Right cardiac atrium (tissue), 5 donors: ENCODE data around the gene MYO16. TPM values are rescaled to one million over a fixed set of nuclear protein-coding genes. Genes with fewer than 3 reads are reported as not detected.

Experiments used
- ATAC-seq, 2 donors: fragments of 200-7000 bp; cut with Tn5 transposase; one replicate each; pipeline versions ENCODE4 v1.8.0 to v1.9.1; 2020; ENCODE audit warnings: moderate library complexity in 2 of 2, mild to moderate bottlenecking in 1 of 2
- DNase-seq, 3 donors: peaks; one replicate each; pipeline ENCODE4 v3.0.0-alpha.2; 2020
- H3K27ac ChIP-seq: one replicate; pipeline ENCODE4 v1.5.1; 2013; ENCODE audit warnings: mild to moderate bottlenecking, low read length, control low read depth, moderate library complexity
- H3K27me3 ChIP-seq: one replicate; pipeline ENCODE4 v1.6.1; 2013; ENCODE audit not compliant: control insufficient read depth, insufficient read depth
- H3K4me1 ChIP-seq: one replicate; pipeline ENCODE4 v1.6.1; 2013; ENCODE audit warnings: low read length; ENCODE audit not compliant: control insufficient read depth, insufficient read depth
- H3K4me3 ChIP-seq: one replicate; pipeline ENCODE4 v1.5.1; 2013; ENCODE audit warnings: low read length, control low read depth
- H3K9me3 ChIP-seq: one replicate; pipeline ENCODE4 v1.6.1; 2013; ENCODE audit warnings: low read length; ENCODE audit not compliant: control insufficient read depth
- WGBS: extraction: QIAGEN DNeasy Blood & Tissue Kit; methylation state at CpG from one replicate; pipeline ENCODE4 v1.1.7; 2013; 5-methylcytosine and 5-hydroxymethylcytosine counted together
- intact Hi-C, 4 donors: fragments of 100-400 bp; cut with DNase I; formaldehyde crosslinking; loops; one replicate each; pipeline versions ENCODE4 v1.11.0 to v1.14.0; 2022 to 2023
- polyA plus RNA-seq: library from polyadenylated mRNA; stranded (reverse); fragments of 200-250 nt; gene quantifications from one replicate; pipeline ENCODE4 v1.2.3, GENCODE V29; 2013
- total RNA-seq, 4 donors: library from RNA; stranded (reverse); fragmentation: NEBNext Ultra II Directional; extraction: Animal tissue kit (Norgen Biotek cat#: 25700); gene quantifications; one replicate each; pipeline ENCODE4 v1.2.1, GENCODE V29; 2021
- donor health status: healthy with polysubstance abuse.
- donor health status: DM: no; HTN: yes; CAD: no.
- donor health status: DM: no; HTN: no; CAD: no.
- donor health status: DM: no; HTN: yes; CAD: no; lungs with severe emphysema.
- donor health status: DM: yes; HTN: yes; CAD: no.

MYO16 gene
- total and polyA plus RNA-seq, 5 donors, result 0.82 to 5.9 (median 1.6) TPM

GRCh38 chr13:109110159-109110558 lies 480.7 kb downstream of the MYO16 start:
- H3K9me3 ChIP-seq, result no peaks in the 10 kb centered on the region
- H3K27me3 ChIP-seq, result no peaks in the 10 kb centered on the region
- ATAC-seq (no peak), DNase-seq (no peak)
- H3K27ac ChIP-seq, result no peak overlapping the region
- no peak overlapping the region for H3K4me3 ChIP-seq
- 76% methylated on average over 1 of the region's 1 CpG for WGBS
- intact Hi-C loops, result no loop called here
- no peaks in the 10 kb centered on the region for H3K4me1 ChIP-seq

GRCh38 chr13:109111141-109111540 lies 481.7 kb downstream of the MYO16 start:
- 62% methylated on average over 1 of the region's 1 CpG for WGBS
- DNase-seq (no peak), ATAC-seq (no peak)
- H3K4me3 ChIP-seq, result no peak overlapping the region
- H3K27me3 ChIP-seq, result no peaks in the 10 kb centered on the region
- intact Hi-C loops, result no loop called here
- H3K27ac ChIP-seq, result no peak overlapping the region
- no peaks in the 10 kb centered on the region for H3K9me3 ChIP-seq
- H3K4me1 ChIP-seq, result no peaks in the 10 kb centered on the region

GRCh38 chr13:109113427-109113826 lies 484.0 kb downstream of the MYO16 start:
- Histone ChIP-seq H3K4me1 (no peaks in the 10 kb centered on the region), H3K9me3 (no peaks in the 10 kb centered on the region), H3K27me3 (no peaks in the 10 kb centered on the region), H3K4me3 (no peak overlapping the region), H3K27ac (no peak overlapping the region)
- 91% methylated on average over 3 of the region's 3 CpGs for WGBS
- no peak for DNase-seq
- intact Hi-C loops, result no loop called here
- no peak for ATAC-seq

- Histone ChIP-seq H3K9me3 (no peaks in the 10 kb centered on the region), H3K4me3 (no peak overlapping the region), H3K27me3 (no peaks in the 10 kb centered on the region), H3K4me1 (no peaks in the 10 kb centered on the region), H3K27ac (no peak overlapping the region)
- ATAC-seq (no peak), DNase-seq (no peak)
- WGBS, result 76% methylated on average over 5 of the region's 5 CpGs
- intact Hi-C loops, result no loop called here
These were observed 484.8 kb downstream of the MYO16 start for GRCh38 chr13:109114162-109114561.

GRCh38 chr13:109114991-109115390 lies 485.6 kb downstream of the MYO16 start:
- ATAC-seq, result no peak
- intact Hi-C loops, result no loop called here
- H3K4me1 ChIP-seq, result no peaks in the 10 kb centered on the region
- no peaks in the 10 kb centered on the region for H3K9me3 ChIP-seq
- 84% methylated on average over 2 of the region's 2 CpGs for WGBS
- H3K27ac ChIP-seq, result no peak overlapping the region
- H3K4me3 ChIP-seq, result no peak overlapping the region
- DNase-seq, result no peak
- no peaks in the 10 kb centered on the region for H3K27me3 ChIP-seq

GRCh38 chr13:109118521-109118920 lies 489.1 kb downstream of the MYO16 start:
- Histone ChIP-seq H3K4me1 (no peaks in the 10 kb centered on the region), H3K4me3 (no peak overlapping the region), H3K27me3 (no peaks in the 10 kb centered on the region), H3K9me3 (no peaks in the 10 kb centered on the region), H3K27ac (no peak overlapping the region)
- WGBS, result 75% methylated on average over 1 of the region's 1 CpG
- ATAC-seq (no peak), DNase-seq (no peak)
- intact Hi-C loops, result no loop called here

- Histone ChIP-seq H3K4me1 (no peaks in the 10 kb centered on the region), H3K4me3 (no peak overlapping the region), H3K27ac (no peak overlapping the region), H3K9me3 (no peaks in the 10 kb centered on the region), H3K27me3 (no peaks in the 10 kb centered on the region)
- intact Hi-C loops, result no loop called here
- 46% methylated on average over 1 of the region's 1 CpG for WGBS
- DNase-seq (no peak), ATAC-seq (no peak)
These were observed 490.5 kb downstream of the MYO16 start for GRCh38 chr13:109119896-109120295.

GRCh38 chr13:109121826-109122225 lies 492.4 kb downstream of the MYO16 start:
- H3K9me3 ChIP-seq, result no peaks in the 10 kb centered on the region
- 83% methylated on average over 5 of the region's 5 CpGs for WGBS
- no peaks in the 10 kb centered on the region for H3K4me1 ChIP-seq
- intact Hi-C loops, result no loop called here
- H3K27me3 ChIP-seq, result no peaks in the 10 kb centered on the region
- no peak overlapping the region for H3K27ac ChIP-seq
- no peak overlapping the region for H3K4me3 ChIP-seq
- DNase-seq (no peak), ATAC-seq (no peak)

GRCh38 chr13:109123971-109124370 lies 494.6 kb downstream of the MYO16 start:
- no peak overlapping the region for H3K27ac ChIP-seq
- intact Hi-C loops, result no loop called here
- DNase-seq, result no peak
- H3K27me3 ChIP-seq, result no peaks in the 10 kb centered on the region
- no peak overlapping the region for H3K4me3 ChIP-seq
- H3K9me3 ChIP-seq, result no peaks in the 10 kb centered on the region
- no peaks in the 10 kb centered on the region for H3K4me1 ChIP-seq
- 69% methylated on average over 2 of the region's 2 CpGs for WGBS
- no peak for ATAC-seq

GRCh38 chr13:109126178-109126577 lies 496.8 kb downstream of the MYO16 start:
- H3K27me3 ChIP-seq, result no peaks in the 10 kb centered on the region
- H3K4me1 ChIP-seq, result no peaks in the 10 kb centered on the region
- H3K9me3 ChIP-seq, result no peaks in the 10 kb centered on the region
- WGBS, result 76% methylated on average over 5 of the region's 5 CpGs
- intact Hi-C loops, result no loop called here
- ATAC-seq (no peak), DNase-seq (no peak)
- H3K27ac ChIP-seq, result no peak overlapping the region
- H3K4me3 ChIP-seq, result no peak overlapping the region

- whole genome bisulfite sequencing, result 87% methylated on average over 34 of the region's 34 CpGs
- Histone ChIP-seq H3K27me3 (no peaks in the 10 kb centered on the region), H3K4me1 (no peaks in the 10 kb centered on the region), H3K27ac (no peak overlapping the region), H3K9me3 (no peaks in the 10 kb centered on the region), H3K4me3 (no peak overlapping the region)
- peak in 2 of 3 donors; percentile 29 to 58 for DNase-seq
- intact Hi-C loops, result no loop called here
- no peak for ATAC-seq
These were observed 497.7 kb downstream of the MYO16 start for GRCh38 chr13:109126891-109127641.

- Histone ChIP-seq H3K27ac (no peak overlapping the region), H3K4me1 (no peaks in the 10 kb centered on the region), H3K4me3 (no peak overlapping the region), H3K27me3 (no peaks in the 10 kb centered on the region), H3K9me3 (no peaks in the 10 kb centered on the region)
- intact Hi-C loops, result no loop called here
- ATAC-seq (no peak), DNase-seq (no peak)
- WGBS, result 89% methylated on average over 6 of the region's 6 CpGs
These were observed 498.7 kb downstream of the MYO16 start for GRCh38 chr13:109128121-109128520.
